LHCN-M2 (cell line): ENCODE measurements around the gene ATP6V0D1. TPM values are rescaled to one million over a fixed set of nuclear protein-coding genes. Genes with fewer than 3 reads are reported as not detected.

Experiments
- DNase-seq: peaks from one replicate; pipeline ENCODE4 v3.0.0-alpha.2; 2012; ENCODE audit warnings: low read depth
- total RNA-seq: library from RNA; depleted of rRNA; stranded (reverse); fragments of >200 nt; gene quantifications from 2 replicates; pipeline ENCODE4 v1.2.3, GENCODE V29; 2014

Gene ATP6V0D1
- total RNA-seq, 1 experiment from 2014 or later: 156 TPM

GRCh38 chr16:67463059-67463458, 17.9 kb downstream of the ATP6V0D1 start:
- no peak for DNase-seq

GRCh38 chr16:67462279-67462655, 18.7 kb downstream of the ATP6V0D1 start:
- no peak for DNase-seq

- no peak for DNase-seq
These were observed 19.2 kb downstream of the ATP6V0D1 start for GRCh38 chr16:67461600-67462278.

- no peak for DNase-seq
These were observed 20.0 kb downstream of the ATP6V0D1 start for GRCh38 chr16:67460961-67461360.

- no peak for DNase-seq
These were observed 20.8 kb downstream of the ATP6V0D1 start for GRCh38 chr16:67460168-67460567.

- DNase-seq: no peak
These were observed 21.2 kb downstream of the ATP6V0D1 start for GRCh38 chr16:67459861-67460150.

GRCh38 chr16:67459066-67459860, 21.7 kb downstream of the ATP6V0D1 start:
- peak; percentile 57 for DNase-seq

- peak; percentile 34 for DNase-seq
These were observed 22.8 kb downstream of the ATP6V0D1 start for GRCh38 chr16:67458121-67458641.

- no peak for DNase-seq
These were observed 23.3 kb downstream of the ATP6V0D1 start for GRCh38 chr16:67457611-67458010.

- DNase-seq: peak; percentile 71
These were observed 24.4 kb downstream of the ATP6V0D1 start for GRCh38 chr16:67456391-67457081.

- DNase-seq: no peak
These were observed 26.1 kb downstream of the ATP6V0D1 start for GRCh38 chr16:67454852-67455251.

GRCh38 chr16:67454104-67454503, 26.9 kb downstream of the ATP6V0D1 start:
- no peak for DNase-seq

GRCh38 chr16:67451704-67452435, 29.1 kb downstream of the ATP6V0D1 start:
- DNase-seq: no peak

GRCh38 chr16:67451061-67451703, 29.8 kb downstream of the ATP6V0D1 start:
- no peak for DNase-seq

- no peak for DNase-seq
These were observed 31.2 kb downstream of the ATP6V0D1 start for GRCh38 chr16:67449739-67450138.

- DNase-seq: no peak
These were observed 31.6 kb downstream of the ATP6V0D1 start for GRCh38 chr16:67449336-67449735.

GRCh38 chr16:67448580-67448979, 32.4 kb downstream of the ATP6V0D1 start:
- DNase-seq: no peak

GRCh38 chr16:67447508-67448076, 33.4 kb downstream of the ATP6V0D1 start:
- peak; percentile 34 for DNase-seq

- DNase-seq: no peak
These were observed 33.9 kb downstream of the ATP6V0D1 start for GRCh38 chr16:67446968-67447507.
